K562 (cell line): Measurements from ENCODE around the gene FTH1. TPM values are rescaled to one million over a fixed set of nuclear protein-coding genes. Genes with fewer than 3 reads are reported as not detected.

Experiments
- CBX3 ChIP-seq, 2 experiments: IDR thresholded peaks; 1 replicate in 1 of 2; 2 replicates in 1 of 2; pipeline ENCODE4 v1.6.1; 2012; ENCODE audit warnings: inconsistent platforms in 2 of 2, low read length in 2 of 2, borderline replicate concordance in 1 of 2, control low read depth in 1 of 2
- CEBPB ChIP-seq: fragments of 450-650 bp; IDR thresholded peaks from 2 replicates; pipeline ENCODE4 v1.6.1; 2016; ENCODE audit warnings: missing genetic modification characterization, missing compliant biosample characterization
- DACH1 ChIP-seq: fragments of 450-650 bp; IDR thresholded peaks from 2 replicates; pipeline ENCODE4 v1.6.1; 2018; ENCODE audit not compliant: partially characterized antibody
- DDX20 ChIP-seq: fragments of 450-650 bp; IDR thresholded peaks from 2 replicates; pipeline ENCODE4 v1.6.1; 2016; ENCODE audit warnings: missing genetic modification characterization, low read depth, mild to moderate bottlenecking, missing compliant biosample characterization, moderate library complexity
- EGR1 ChIP-seq: fragments of 450-650 bp; conservative IDR thresholded peaks from 2 replicates; pipeline ENCODE4 v1.6.1; 2017; ENCODE audit warnings: mild to moderate bottlenecking
- ELF2 ChIP-seq: fragments of 250-450 bp; sonication (Bioruptor Pico); IDR thresholded peaks from 2 replicates; pipeline ENCODE4 v1.5.0; 2021; ENCODE audit warnings: mild to moderate bottlenecking
- ESRRA ChIP-seq: fragments of 450-650 bp; IDR thresholded peaks from 2 replicates; pipeline ENCODE4 v1.6.1; 2014; ENCODE audit warnings: low read depth, mild to moderate bottlenecking, moderate library complexity, borderline replicate concordance
- ESRRB ChIP-seq: fragments of 250-450 bp; sonication (Bioruptor Pico); IDR thresholded peaks from 2 replicates; pipeline ENCODE4 v1.5.0; 2020; ENCODE audit warnings: mild to moderate bottlenecking, moderate library complexity, borderline replicate concordance
- GABPB2 ChIP-seq: fragments of 250-450 bp; sonication (Bioruptor Pico); conservative IDR thresholded peaks from 2 replicates; pipeline ENCODE4 v1.5.1; 2021; ENCODE audit warnings: mild to moderate bottlenecking
- HDAC1 ChIP-seq, 2 experiments: fragments of 450-650 bp; IDR thresholded peaks; 2 replicates each; pipeline ENCODE4 v1.6.1; 2016 to 2017; ENCODE audit warnings: inconsistent platforms in 1 of 2, mild to moderate bottlenecking in 1 of 2, moderate library complexity in 1 of 2
- KLF10 ChIP-seq: fragments of 250-450 bp; sonication (Bioruptor Pico); IDR thresholded peaks from 2 replicates; pipeline ENCODE4 v1.6.1; 2021; ENCODE audit warnings: matching md5 sums
- NFYB ChIP-seq: IDR thresholded peaks from 2 replicates; pipeline ENCODE4 v1.6.1; 2011; ENCODE audit warnings: mild to moderate bottlenecking, moderate library complexity; ENCODE audit not compliant: insufficient read length; ENCODE audit errors: extremely low read depth
- SMARCA5 ChIP-seq: fragments of 450-650 bp; IDR thresholded peaks from 2 replicates; pipeline ENCODE4 v1.6.1; 2016
- SRSF7 ChIP-seq: fragments of 200-400 bp; formaldehyde crosslinking; optimal IDR thresholded peaks from 2 replicates; pipeline ENCODE3; 2017; ENCODE audit warnings: mild to moderate bottlenecking, low read depth, low read length
- STAT5B ChIP-seq: fragments of 250-450 bp; sonication (Bioruptor Pico); IDR thresholded peaks from 2 replicates; pipeline ENCODE4 v1.8.0; 2021; ENCODE audit warnings: mild to moderate bottlenecking, inconsistent platforms
- TBL1XR1 ChIP-seq, 2 experiments: IDR thresholded peaks; 2 replicates each; pipeline ENCODE4 v1.6.1; 2012; ENCODE audit warnings: improper control_type of control experiment in 2 of 2, low read length in 2 of 2, mild to moderate bottlenecking in 1 of 2
- ZFX ChIP-seq: sonication (generic); formaldehyde crosslinking; IDR thresholded peaks from 2 replicates; pipeline ENCODE4 v1.8.0; 2022; ENCODE audit warnings: mild to moderate bottlenecking, missing genetic modification reagents, moderate library complexity
- polyA plus RNA-seq, 8 experiments: library from polyadenylated mRNA; depleted of rRNA in 4 of 8; stranded (reverse) in 5 of 8; unstranded in 3 of 8; fragments of >200 nt; fragmentation: Nextera tagmentation in 2 of 8; fragmentation: Illumina TruSeq in 1 of 8; extraction: Ambion mirVana in 2 of 8; extraction: Trizol in 1 of 8; gene quantifications; 2 replicates each; pipeline versions ENCODE4 v1.2.1 to v1.2.3, GENCODE V29; 2011 to 2014; ENCODE audit warnings: inconsistent platforms in 1 of 8, missing spikeins in 1 of 8
- total RNA-seq, 7 experiments: library from RNA; depleted of rRNA in 6 of 7; stranded (reverse); fragments of >200 nt in 6 of 7; fragmentation: Illumina TruSeq in 2 of 7; extraction: Trizol in 2 of 7; gene quantifications; 2 replicates each; pipeline versions ENCODE4 v1.2.1 to v1.2.3, GENCODE V29; 2011 to 2021; ENCODE audit warnings: low replicate concordance in 1 of 7
- TF ChIP-seq, protein P1 (sequence below): fragments of 450-650 bp; IDR thresholded peaks from 2 replicates; pipeline ENCODE4 v1.6.1; 2018; ENCODE audit not compliant: partially characterized antibody
- TF ChIP-seq, protein P2 (sequence below): fragments of 200-800 bp; sonication (Bioruptor generic); IDR thresholded peaks from 2 replicates; pipeline ENCODE4 v1.6.1; 2017; ENCODE audit warnings: missing genetic modification characterization, missing compliant biosample characterization
- TF ChIP-seq, protein P3 (sequence below), 2 experiments: fragments of 450-650 bp in 1 of 2; sonication (generic) in 1 of 2; formaldehyde crosslinking in 1 of 2; IDR thresholded peaks in 1 of 2; conservative IDR thresholded peaks in 1 of 2; 2 replicates each; pipeline versions ENCODE4 v1.6.1 to v1.8.1; 2016 to 2023; ENCODE audit warnings: mild to moderate bottlenecking in 2 of 2, moderate library complexity in 2 of 2, inconsistent platforms in 1 of 2, missing genetic modification reagents in 1 of 2

The FTH1 gene
- total and polyA plus RNA-seq, 9 of the 15 experiments (the other 6 are each of a cell fraction or from before 2014, with no cell fraction given): 370 to 3,146 (median 802) TPM

DNA sequence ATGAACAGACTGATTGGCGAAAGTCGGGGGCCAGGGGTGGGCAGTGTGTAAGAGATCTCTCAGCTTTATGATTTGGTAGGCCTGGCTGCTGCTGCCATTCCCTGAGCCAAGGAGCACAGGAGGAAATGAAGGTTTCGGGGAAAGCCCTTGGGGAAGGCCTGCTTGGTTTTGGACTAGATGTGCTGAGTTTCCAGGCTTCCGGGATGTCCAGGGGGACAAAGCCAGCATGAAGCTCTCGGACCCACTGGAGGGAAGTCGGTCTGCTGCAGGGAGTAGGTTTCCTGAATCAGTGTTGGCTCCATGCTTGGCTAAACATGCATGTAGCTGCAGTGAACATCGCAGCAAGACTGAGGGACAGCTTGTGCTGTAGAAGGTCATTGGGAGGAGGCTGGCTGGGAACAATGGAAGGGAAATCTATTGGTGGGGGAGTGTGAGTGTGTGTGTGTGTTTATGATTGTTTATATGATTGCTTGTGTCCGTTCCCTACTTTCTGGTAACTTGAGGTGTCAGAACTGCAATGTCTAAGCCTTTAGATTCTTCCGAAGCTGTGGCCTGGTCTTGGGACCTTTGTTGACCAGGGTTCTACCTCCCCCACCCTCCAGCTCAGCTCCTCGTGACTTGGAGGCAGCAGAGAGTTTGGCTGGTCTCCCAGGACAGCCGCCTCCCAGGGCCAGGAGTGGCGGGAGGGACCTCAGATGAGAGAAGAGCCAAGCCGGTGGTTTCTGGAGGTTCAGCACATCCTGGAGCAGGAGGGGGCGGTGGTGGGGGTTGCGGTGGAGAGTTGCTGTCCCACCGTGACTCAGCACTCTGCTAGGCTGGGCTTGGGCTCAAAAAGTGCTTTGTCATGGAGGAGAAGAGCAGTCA lies 4.0 kb upstream of the FTH1 start (continued):
- no peak for TF ChIP-seq NFYB
- peak in 1 of 2 experiments; percentile 88; a peak in 2 of 4 replicates for TF ChIP-seq HDAC1 (IDR thresholded peaks at IDR 0.05)
- TF ChIP-seq ESRRA: peak; percentile 84
- peak; percentile 78; the same call in 1 of the 2 replicates for TF ChIP-seq SMARCA5
- TF ChIP-seq CBX3 (IDR thresholded peaks at IDR 0.05; ENCODE audit: borderline replicate concordance in 1 of 2, low read length in 2 of 2): peak in 1 of 2 experiments; percentile 89; a peak in 1 of 3 replicates
- no peak for TF ChIP-seq GABPB2 (CRISPR knock-in tag)
- TF ChIP-seq, protein P1, sequence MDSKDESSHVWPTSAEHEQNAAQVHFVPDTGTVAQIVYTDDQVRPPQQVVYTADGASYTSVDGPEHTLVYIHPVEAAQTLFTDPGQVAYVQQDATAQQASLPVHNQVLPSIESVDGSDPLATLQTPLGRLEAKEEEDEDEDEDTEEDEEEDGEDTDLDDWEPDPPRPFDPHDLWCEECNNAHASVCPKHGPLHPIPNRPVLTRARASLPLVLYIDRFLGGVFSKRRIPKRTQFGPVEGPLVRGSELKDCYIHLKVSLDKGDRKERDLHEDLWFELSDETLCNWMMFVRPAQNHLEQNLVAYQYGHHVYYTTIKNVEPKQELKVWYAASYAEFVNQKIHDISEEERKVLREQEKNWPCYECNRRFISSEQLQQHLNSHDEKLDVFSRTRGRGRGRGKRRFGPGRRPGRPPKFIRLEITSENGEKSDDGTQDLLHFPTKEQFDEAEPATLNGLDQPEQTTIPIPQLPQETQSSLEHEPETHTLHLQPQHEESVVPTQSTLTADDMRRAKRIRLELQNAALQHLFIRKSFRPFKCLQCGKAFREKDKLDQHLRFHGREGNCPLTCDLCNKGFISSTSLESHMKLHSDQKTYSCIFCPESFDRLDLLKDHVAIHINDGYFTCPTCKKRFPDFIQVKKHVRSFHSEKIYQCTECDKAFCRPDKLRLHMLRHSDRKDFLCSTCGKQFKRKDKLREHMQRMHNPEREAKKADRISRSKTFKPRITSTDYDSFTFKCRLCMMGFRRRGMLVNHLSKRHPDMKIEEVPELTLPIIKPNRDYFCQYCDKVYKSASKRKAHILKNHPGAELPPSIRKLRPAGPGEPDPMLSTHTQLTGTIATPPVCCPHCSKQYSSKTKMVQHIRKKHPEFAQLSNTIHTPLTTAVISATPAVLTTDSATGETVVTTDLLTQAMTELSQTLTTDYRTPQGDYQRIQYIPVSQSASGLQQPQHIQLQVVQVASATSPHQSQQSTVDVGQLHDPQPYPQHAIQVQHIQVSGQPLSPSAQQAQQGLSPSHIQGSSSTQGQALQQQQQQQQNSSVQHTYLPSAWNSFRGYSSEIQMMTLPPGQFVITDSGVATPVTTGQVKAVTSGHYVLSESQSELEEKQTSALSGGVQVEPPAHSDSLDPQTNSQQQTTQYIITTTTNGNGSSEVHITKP: peak; percentile 98
- TF ChIP-seq STAT5B (CRISPR knock-in tag): no peak
- peak; percentile 53 for TF ChIP-seq ZFX
- no peak for TF ChIP-seq ESRRB (CRISPR knock-in tag)
- no peak for TF ChIP-seq DDX20 (tag)
- no peak for TF ChIP-seq CEBPB
- TF ChIP-seq, protein P2, sequence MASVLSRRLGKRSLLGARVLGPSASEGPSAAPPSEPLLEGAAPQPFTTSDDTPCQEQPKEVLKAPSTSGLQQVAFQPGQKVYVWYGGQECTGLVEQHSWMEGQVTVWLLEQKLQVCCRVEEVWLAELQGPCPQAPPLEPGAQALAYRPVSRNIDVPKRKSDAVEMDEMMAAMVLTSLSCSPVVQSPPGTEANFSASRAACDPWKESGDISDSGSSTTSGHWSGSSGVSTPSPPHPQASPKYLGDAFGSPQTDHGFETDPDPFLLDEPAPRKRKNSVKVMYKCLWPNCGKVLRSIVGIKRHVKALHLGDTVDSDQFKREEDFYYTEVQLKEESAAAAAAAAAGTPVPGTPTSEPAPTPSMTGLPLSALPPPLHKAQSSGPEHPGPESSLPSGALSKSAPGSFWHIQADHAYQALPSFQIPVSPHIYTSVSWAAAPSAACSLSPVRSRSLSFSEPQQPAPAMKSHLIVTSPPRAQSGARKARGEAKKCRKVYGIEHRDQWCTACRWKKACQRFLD: peak; percentile 81
- no peak for TF ChIP-seq ELF2
- TF ChIP-seq KLF10 (CRISPR knock-in tag): no peak
- TF ChIP-seq TBL1XR1 (IDR thresholded peaks at IDR 0.05; ENCODE audit: low read length in 2 of 2): peak; percentile 34 to 87; a peak in 3 of 4 replicates
- TF ChIP-seq, protein P3, sequence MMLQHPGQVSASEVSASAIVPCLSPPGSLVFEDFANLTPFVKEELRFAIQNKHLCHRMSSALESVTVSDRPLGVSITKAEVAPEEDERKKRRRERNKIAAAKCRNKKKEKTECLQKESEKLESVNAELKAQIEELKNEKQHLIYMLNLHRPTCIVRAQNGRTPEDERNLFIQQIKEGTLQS (IDR thresholded peaks at IDR 0.05): peak; percentile 71; the same call in 1 of the 2 replicates
- TF ChIP-seq, protein P3 (CRISPR knock-in tag; conservative IDR thresholded peaks at IDR 0.05): no peak
- no peak for TF ChIP-seq DACH1
- TF ChIP-seq SRSF7: no peak
- peak; percentile 91 for TF ChIP-seq EGR1
